ENCODE data around the gene RCBTB2.

Gene RCBTB2

GRCh38 chr13:48545608-48546007 lies 12.7 kb upstream of the RCBTB2 start:
- Mint-ChIP-seq H3K4me3 (no peak overlapping the region), H3K27me3 (no peaks in the 10 kb centered on the region), H3K36me3 (no peaks in the 10 kb centered on the region), H3K9me3 (no peaks in the 10 kb centered on the region), H3K4me1 (no peaks in the 10 kb centered on the region), H3K27ac (no peak overlapping the region)

GRCh38 chr13:48542581-48543341 lies 9.9 kb upstream of the RCBTB2 start:
- Mint-ChIP-seq H3K4me1 (no peaks in the 10 kb centered on the region), H3K27ac (no peak overlapping the region), H3K27me3 (no peaks in the 10 kb centered on the region), H3K9me3 (no peaks in the 10 kb centered on the region), H3K36me3 (no peaks in the 10 kb centered on the region), H3K4me3 (no peak overlapping the region)

GRCh38 chr13:48542138-48542537 lies 9.3 kb upstream of the RCBTB2 start:
- H3K4me1 Mint-ChIP-seq = no peaks in the 10 kb centered on the region
- no peaks in the 10 kb centered on the region for H3K9me3 Mint-ChIP-seq
- no peaks in the 10 kb centered on the region for H3K27me3 Mint-ChIP-seq
- H3K4me3 Mint-ChIP-seq = no peak overlapping the region
- H3K27ac Mint-ChIP-seq = no peak overlapping the region
- no peaks in the 10 kb centered on the region for H3K36me3 Mint-ChIP-seq

- H3K36me3 Mint-ChIP-seq = no peaks in the 10 kb centered on the region
- H3K4me1 Mint-ChIP-seq = peaks cover 4% of the 10 kb centered on the region
- no peaks in the 10 kb centered on the region for H3K27me3 Mint-ChIP-seq
- H3K27ac Mint-ChIP-seq = no peak overlapping the region
- H3K9me3 Mint-ChIP-seq = peaks cover 5% of the 10 kb centered on the region
- H3K4me3 Mint-ChIP-seq = no peak overlapping the region
These were observed 6.7 kb upstream of the RCBTB2 start for GRCh38 chr13:48539550-48539949.

- Mint-ChIP-seq H3K27me3 (no peaks in the 10 kb centered on the region), H3K27ac (no peak overlapping the region), H3K9me3 (peaks cover 5% of the 10 kb centered on the region), H3K36me3 (no peaks in the 10 kb centered on the region), H3K4me3 (no peak overlapping the region), H3K4me1 (peaks cover 17% of the 10 kb centered on the region)
These were observed 3.9 kb upstream of the RCBTB2 start for GRCh38 chr13:48536621-48537250.

GRCh38 chr13:48535766-48536165 lies 2.9 kb upstream of the RCBTB2 start:
- Mint-ChIP-seq H3K4me3 (no peak overlapping the region), H3K36me3 (no peaks in the 10 kb centered on the region), H3K9me3 (peaks cover 5% of the 10 kb centered on the region), H3K27me3 (no peaks in the 10 kb centered on the region), H3K27ac (no peak overlapping the region), H3K4me1 (peaks cover 26% of the 10 kb centered on the region)

- H3K27me3 Mint-ChIP-seq = no peaks in the 10 kb centered on the region
- no peak overlapping the region for H3K4me3 Mint-ChIP-seq
- H3K4me1 Mint-ChIP-seq = peaks cover 31% of the 10 kb centered on the region
- no peaks in the 10 kb centered on the region for H3K36me3 Mint-ChIP-seq
- no peak overlapping the region for H3K27ac Mint-ChIP-seq
- H3K9me3 Mint-ChIP-seq = peaks cover 5% of the 10 kb centered on the region
These were observed 2.1 kb upstream of the RCBTB2 start for GRCh38 chr13:48534911-48535501.

- H3K27ac Mint-ChIP-seq = peak overlapping the region; percentile 95
These were observed 1.2 kb upstream of the RCBTB2 start for GRCh38 chr13:48533961-48534600.

GRCh38 chr13:48532256-48532505 lies 699 bp downstream of the RCBTB2 start:
- peaks cover 31% of the 10 kb centered on the region for H3K4me1 Mint-ChIP-seq
- peak overlapping the region; percentile 95 for H3K4me3 Mint-ChIP-seq
- H3K27ac Mint-ChIP-seq = peak overlapping the region; percentile 99
- H3K9me3 Mint-ChIP-seq = peaks cover 5% of the 10 kb centered on the region
- H3K36me3 Mint-ChIP-seq = no peaks in the 10 kb centered on the region
- H3K27me3 Mint-ChIP-seq = no peaks in the 10 kb centered on the region

More at GRCh38 chr13:48533961-48534600, 1.2 kb upstream of the RCBTB2 start:
- H3K4me3 Mint-ChIP-seq = peak overlapping the region; percentile 95
- no peaks in the 10 kb centered on the region for H3K36me3 Mint-ChIP-seq
- no peaks in the 10 kb centered on the region for H3K27me3 Mint-ChIP-seq
- peaks cover 5% of the 10 kb centered on the region for H3K9me3 Mint-ChIP-seq
- peaks cover 31% of the 10 kb centered on the region for H3K4me1 Mint-ChIP-seq

- Mint-ChIP-seq H3K4me1 (peaks cover 31% of the 10 kb centered on the region), H3K9me3 (peaks cover 5% of the 10 kb centered on the region), H3K27me3 (no peaks in the 10 kb centered on the region), H3K4me3 (peak overlapping the region; percentile 95), H3K27ac (peak overlapping the region; percentile 99), H3K36me3 (no peaks in the 10 kb centered on the region)
These were observed 1.2 kb downstream of the RCBTB2 start for GRCh38 chr13:48531416-48532255.

- Mint-ChIP-seq H3K36me3 (no peaks in the 10 kb centered on the region), H3K27me3 (no peaks in the 10 kb centered on the region), H3K9me3 (peaks cover 5% of the 10 kb centered on the region), H3K27ac (peak overlapping the region; percentile 99), H3K4me1 (peaks cover 31% of the 10 kb centered on the region), H3K4me3 (peak overlapping the region; percentile 95)
These were observed 2.0 kb downstream of the RCBTB2 start for GRCh38 chr13:48530833-48531232.

GRCh38 chr13:48528720-48529119 lies 4.2 kb downstream of the RCBTB2 start:
- Mint-ChIP-seq H3K9me3 (no peaks in the 10 kb centered on the region), H3K36me3 (no peaks in the 10 kb centered on the region), H3K27me3 (no peaks in the 10 kb centered on the region), H3K4me3 (no peak overlapping the region), H3K27ac (no peak overlapping the region), H3K4me1 (peaks cover 26% of the 10 kb centered on the region)

- peaks cover 20% of the 10 kb centered on the region for H3K4me1 Mint-ChIP-seq
- H3K36me3 Mint-ChIP-seq = no peaks in the 10 kb centered on the region
- H3K27ac Mint-ChIP-seq = no peak overlapping the region
These were observed 4.9 kb downstream of the RCBTB2 start for GRCh38 chr13:48527955-48528354.

GRCh38 chr13:48526286-48526685 lies 6.6 kb downstream of the RCBTB2 start:
- H3K27ac Mint-ChIP-seq = no peak overlapping the region
- no peaks in the 10 kb centered on the region for H3K36me3 Mint-ChIP-seq
- peaks cover 14% of the 10 kb centered on the region for H3K4me1 Mint-ChIP-seq
- no peak overlapping the region for H3K4me3 Mint-ChIP-seq
- no peaks in the 10 kb centered on the region for H3K27me3 Mint-ChIP-seq
- no peaks in the 10 kb centered on the region for H3K9me3 Mint-ChIP-seq

More at GRCh38 chr13:48527955-48528354, 4.9 kb downstream of the RCBTB2 start:
- Mint-ChIP-seq H3K27me3 (no peaks in the 10 kb centered on the region), H3K9me3 (no peaks in the 10 kb centered on the region), H3K4me3 (no peak overlapping the region)

- no peak overlapping the region for H3K4me3 Mint-ChIP-seq
- H3K4me1 Mint-ChIP-seq = no peaks in the 10 kb centered on the region
- H3K27me3 Mint-ChIP-seq = no peaks in the 10 kb centered on the region
- H3K9me3 Mint-ChIP-seq = no peaks in the 10 kb centered on the region
- peaks cover 9% of the 10 kb centered on the region for H3K36me3 Mint-ChIP-seq
- H3K27ac Mint-ChIP-seq = no peak overlapping the region
These were observed 14.8 kb downstream of the RCBTB2 start for GRCh38 chr13:48518083-48518482.

Data from activated naive CD4-positive, alpha-beta T cell treated with anti-CD3 and anti-CD28 coated beads, Interleukin-2, amount 50 U/mL, for 24 hours (primary cell).